ENCODE results near the gene SLC41A1.

Gene SLC41A1

GRCh38 chr1:205772607-205773032, 40.4 kb downstream of the SLC41A1 start:
- no peak overlapping the region for H3K4me3 ChIP-seq (ENCODE audit: low read depth in 1 of 2, low read length in 1 of 2)
- no peaks in the 10 kb centered on the region for H3K9me3 ChIP-seq
- TF ChIP-seq, protein P1, sequence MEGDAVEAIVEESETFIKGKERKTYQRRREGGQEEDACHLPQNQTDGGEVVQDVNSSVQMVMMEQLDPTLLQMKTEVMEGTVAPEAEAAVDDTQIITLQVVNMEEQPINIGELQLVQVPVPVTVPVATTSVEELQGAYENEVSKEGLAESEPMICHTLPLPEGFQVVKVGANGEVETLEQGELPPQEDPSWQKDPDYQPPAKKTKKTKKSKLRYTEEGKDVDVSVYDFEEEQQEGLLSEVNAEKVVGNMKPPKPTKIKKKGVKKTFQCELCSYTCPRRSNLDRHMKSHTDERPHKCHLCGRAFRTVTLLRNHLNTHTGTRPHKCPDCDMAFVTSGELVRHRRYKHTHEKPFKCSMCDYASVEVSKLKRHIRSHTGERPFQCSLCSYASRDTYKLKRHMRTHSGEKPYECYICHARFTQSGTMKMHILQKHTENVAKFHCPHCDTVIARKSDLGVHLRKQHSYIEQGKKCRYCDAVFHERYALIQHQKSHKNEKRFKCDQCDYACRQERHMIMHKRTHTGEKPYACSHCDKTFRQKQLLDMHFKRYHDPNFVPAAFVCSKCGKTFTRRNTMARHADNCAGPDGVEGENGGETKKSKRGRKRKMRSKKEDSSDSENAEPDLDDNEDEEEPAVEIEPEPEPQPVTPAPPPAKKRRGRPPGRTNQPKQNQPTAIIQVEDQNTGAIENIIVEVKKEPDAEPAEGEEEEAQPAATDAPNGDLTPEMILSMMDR (IDR thresholded peaks at IDR 0.05): no peak
- H3K4me1 ChIP-seq (ENCODE audit: control insufficient read depth in 1 of 2, insufficient read depth in 1 of 2, low read depth in 1 of 2, low read length in 1 of 2): peaks cover 16 to 23% of the 10 kb centered on the region in 2 experiments
- no peaks in the 10 kb centered on the region for H3K27me3 ChIP-seq
- peaks cover 22% of the 10 kb centered on the region for H3K36me3 ChIP-seq
- H3K27ac ChIP-seq: no peak overlapping the region

GRCh38 chr1:205770618-205771017, 42.4 kb downstream of the SLC41A1 start:
- no peaks in the 10 kb centered on the region for H3K27me3 ChIP-seq
- TF ChIP-seq, protein P1 (IDR thresholded peaks at IDR 0.05): no peak
- no peak overlapping the region for H3K4me3 ChIP-seq (ENCODE audit: low read depth in 1 of 2, low read length in 1 of 2)
- H3K4me1 ChIP-seq (ENCODE audit: control insufficient read depth in 1 of 2, insufficient read depth in 1 of 2, low read depth in 1 of 2, low read length in 1 of 2): peaks cover 13 to 14% of the 10 kb centered on the region in 2 experiments
- no peak overlapping the region for H3K27ac ChIP-seq
- no peaks in the 10 kb centered on the region for H3K9me3 ChIP-seq
- H3K36me3 ChIP-seq: peaks cover 26% of the 10 kb centered on the region

GRCh38 chr1:205769641-205770365, 43.2 kb downstream of the SLC41A1 start:
- no peak overlapping the region for H3K27ac ChIP-seq
- peaks cover 26% of the 10 kb centered on the region for H3K36me3 ChIP-seq

DNA sequence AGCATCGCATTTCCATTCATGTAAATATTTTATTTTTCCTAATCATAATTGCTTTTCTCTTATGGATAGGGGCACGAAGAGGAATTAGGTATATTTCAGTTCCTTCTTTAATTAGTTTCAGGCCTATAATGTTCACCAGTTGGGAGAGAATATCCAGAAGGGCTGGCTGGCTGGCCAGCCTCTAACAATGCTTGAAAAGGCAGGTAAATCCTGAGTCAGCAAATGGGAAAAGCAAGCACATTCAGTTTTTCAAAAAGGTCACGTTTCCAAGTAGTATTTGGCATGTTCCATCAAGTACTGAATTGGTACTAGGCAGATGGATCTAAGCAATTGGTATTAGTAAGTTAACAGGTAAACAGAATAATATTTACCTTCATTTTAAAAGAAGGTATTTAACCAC, 45.8 kb downstream of the SLC41A1 start:
- Histone ChIP-seq H3K9me3 (no peaks in the 10 kb centered on the region), H3K27ac (no peak overlapping the region), H3K36me3 (peaks cover 26% of the 10 kb centered on the region), H3K4me3 (ENCODE audit: low read depth in 1 of 2, low read length in 1 of 2) (no peak overlapping the region), H3K4me1 (ENCODE audit: control insufficient read depth in 1 of 2, insufficient read depth in 1 of 2, low read depth in 1 of 2, low read length in 1 of 2) (no peaks in the 10 kb centered on the region), H3K27me3 (no peaks in the 10 kb centered on the region)
- TF ChIP-seq, protein P1 (IDR thresholded peaks at IDR 0.05): no peak

More at GRCh38 chr1:205769641-205770365, 43.2 kb downstream of the SLC41A1 start:
- Histone ChIP-seq H3K4me3 (ENCODE audit: low read depth in 1 of 2, low read length in 1 of 2) (no peak overlapping the region), H3K9me3 (no peaks in the 10 kb centered on the region), H3K4me1 (ENCODE audit: control insufficient read depth in 1 of 2, insufficient read depth in 1 of 2, low read depth in 1 of 2, low read length in 1 of 2) (peaks cover 10% of the 10 kb centered on the region in 2 experiments), H3K27me3 (no peaks in the 10 kb centered on the region)
- TF ChIP-seq, protein P1 (IDR thresholded peaks at IDR 0.05): no peak

- H3K9me3 ChIP-seq: no peaks in the 10 kb centered on the region
- H3K27me3 ChIP-seq: no peaks in the 10 kb centered on the region
- TF ChIP-seq, protein P1 (IDR thresholded peaks at IDR 0.05): no peak
- no peak overlapping the region for H3K4me3 ChIP-seq (ENCODE audit: low read depth in 1 of 2, low read length in 1 of 2)
- no peak overlapping the region for H3K27ac ChIP-seq
- H3K4me1 ChIP-seq (ENCODE audit: control insufficient read depth in 1 of 2, insufficient read depth in 1 of 2, low read depth in 1 of 2, low read length in 1 of 2): no peaks in the 10 kb centered on the region
- H3K36me3 ChIP-seq: peaks cover 26% of the 10 kb centered on the region
Measured at GRCh38 chr1:205766570-205766969, 46.4 kb downstream of the SLC41A1 start.
